HEK293T (cell line): Measurements from ENCODE around the gene MTRF1.

ENCODE experiments used
- CTCF ChIA-PET: fragments of 350-600 bp; formaldehyde crosslinking; extraction: SDS; loops from one replicate; lab custom pipeline; 2021; ENCODE audit warnings: antibody characterized with exemption, inconsistent platforms; lab: Yijun Ruan, JAX
- POLR2A ChIA-PET: fragments of 350-600 bp; formaldehyde crosslinking; extraction: SDS; loops from one replicate; lab custom pipeline; 2020; ENCODE audit warnings: antibody characterized with exemption, inconsistent platforms; lab: Yijun Ruan, JAX
- DNase-seq: peaks from one replicate; pipeline ENCODE4 v3.0.0; 2012; ENCODE audit warnings: mixed read lengths; ENCODE audit errors: extremely low spot score
- ARNT ChIP-seq: fragments of 450-650 bp; IDR thresholded peaks from 2 replicates; pipeline ENCODE4 v1.6.1; 2017; ENCODE audit warnings: mild to moderate bottlenecking
- BHLHE40 ChIP-seq: fragments of 450-650 bp; IDR thresholded peaks from 2 replicates; pipeline ENCODE4 v1.6.1; 2016; ENCODE audit warnings: mild to moderate bottlenecking, moderate library complexity, borderline replicate concordance
- CTBP1 ChIP-seq: fragments of 450-650 bp; IDR thresholded peaks from 2 replicates; pipeline ENCODE4 v1.6.1; 2016; ENCODE audit warnings: borderline replicate concordance
- ELF4 ChIP-seq: fragments of 450-650 bp; IDR thresholded peaks from 2 replicates; pipeline ENCODE4 v1.6.1; 2017; ENCODE audit warnings: antibody characterized with exemption
- FOXA1 ChIP-seq: fragments of 450-650 bp; IDR thresholded peaks from 2 replicates; pipeline ENCODE4 v1.6.1; 2016; ENCODE audit warnings: mild to moderate bottlenecking
- FOXK2 ChIP-seq: fragments of 450-650 bp; IDR thresholded peaks from 2 replicates; pipeline ENCODE4 v1.6.1; 2016; ENCODE audit warnings: mild to moderate bottlenecking
- FOXM1 ChIP-seq: fragments of 450-650 bp; IDR thresholded peaks from 2 replicates; pipeline ENCODE4 v1.6.1; 2017; ENCODE audit warnings: mild to moderate bottlenecking, borderline replicate concordance
- HDGF ChIP-seq: fragments of 450-650 bp; IDR thresholded peaks from 2 replicates; pipeline ENCODE4 v1.6.1; 2017; ENCODE audit warnings: antibody characterized with exemption, borderline replicate concordance
- L3MBTL2 ChIP-seq: fragments of 450-650 bp; conservative IDR thresholded peaks from 2 replicates; pipeline ENCODE4 v1.6.1; 2016; ENCODE audit warnings: mild to moderate bottlenecking
- LEF1 ChIP-seq: fragments of 450-650 bp; IDR thresholded peaks from 2 replicates; pipeline ENCODE4 v1.6.1; 2017; ENCODE audit warnings: mild to moderate bottlenecking, borderline replicate concordance
- NFRKB ChIP-seq: fragments of 450-650 bp; IDR thresholded peaks from 2 replicates; pipeline ENCODE4 v1.6.1; 2016; ENCODE audit warnings: mild to moderate bottlenecking, moderate library complexity
- PKNOX1 ChIP-seq: fragments of 450-650 bp; IDR thresholded peaks from 2 replicates; pipeline ENCODE4 v1.6.1; 2016
- SP1 ChIP-seq: fragments of 450-650 bp; IDR thresholded peaks from 2 replicates; pipeline ENCODE4 v1.6.1; 2017
- SUZ12 ChIP-seq: fragments of 450-650 bp; IDR thresholded peaks from 2 replicates; pipeline ENCODE4 v1.6.1; 2016; ENCODE audit warnings: mild to moderate bottlenecking
- TARDBP ChIP-seq: fragments of 450-650 bp; IDR thresholded peaks from 2 replicates; pipeline ENCODE4 v1.6.1; 2016
- ZNF384 ChIP-seq: fragments of 450-650 bp; IDR thresholded peaks from 2 replicates; pipeline ENCODE4 v1.6.1; 2016

MTRF1 gene

GRCh38 chr13:41213316-41213715 is 50.1 kb downstream of the MTRF1 start:
- POLR2A ChIA-PET, result no interaction called here
- TF ChIP-seq ARNT (no peak), FOXM1 (no peak), BHLHE40 (no peak), HDGF (no peak), SP1 (no peak), FOXK2 (no peak), SUZ12 (no peak), L3MBTL2 (no peak), TARDBP (no peak), ZNF384 (no peak), NFRKB (no peak)
- CTCF ChIA-PET, result no interaction called here
- no peak for DNase-seq

- POLR2A ChIA-PET, result no interaction called here
- TF ChIP-seq LEF1 (no peak), SUZ12 (no peak), FOXK2 (no peak), FOXA1 (no peak), SP1 (no peak), ARNT (no peak), HDGF (no peak), NFRKB (no peak)
- CTCF ChIA-PET, result no interaction called here
- DNase-seq, result no peak
Measured at GRCh38 chr13:41212881-41213280, 50.5 kb downstream of the MTRF1 start.

GRCh38 chr13:41211062-41211461 is 52.3 kb downstream of the MTRF1 start:
- POLR2A ChIA-PET, result no interaction called here
- CTCF ChIA-PET, result no interaction called here
- DNase-seq, result no peak
- TF ChIP-seq CTBP1, result no peak
- no peak for TF ChIP-seq ELF4
- no peak for TF ChIP-seq SUZ12
- TF ChIP-seq BHLHE40, result no peak
- TF ChIP-seq PKNOX1, result no peak
- TF ChIP-seq FOXA1, result no peak
- TF ChIP-seq FOXK2, result no peak
- TF ChIP-seq LEF1, result no peak
- TF ChIP-seq ARNT, result no peak
- TF ChIP-seq SP1, result no peak
- no peak for TF ChIP-seq HDGF

- CTCF ChIA-PET, result no interaction called here
Measured at GRCh38 chr13:41206467-41206866, 56.9 kb downstream of the MTRF1 start.

GRCh38 chr13:41203810-41204209 is 59.6 kb downstream of the MTRF1 start:
- DNase-seq, result no peak
- ChIA-PET POLR2A (interaction anchor here (0.8 kb wide), 1 partner anchor 144 kb away, joined by 3 read pairs; no protein-coding TSS in a partner anchor), CTCF (interaction anchor here (0.7 kb wide), 1 partner anchor 640 kb away, joined by 3 read pairs; no protein-coding TSS in a partner anchor)
- TF ChIP-seq FOXA1, result no peak
- no peak for TF ChIP-seq LEF1
- TF ChIP-seq ZNF384, result no peak
- TF ChIP-seq SUZ12, result no peak
- TF ChIP-seq FOXK2, result no peak
- TF ChIP-seq ARNT, result no peak
- TF ChIP-seq PKNOX1, result no peak
- no peak for TF ChIP-seq FOXM1
- TF ChIP-seq NFRKB, result no peak
- TF ChIP-seq HDGF, result no peak
- no peak for TF ChIP-seq CTBP1

More at GRCh38 chr13:41206467-41206866, 56.9 kb downstream of the MTRF1 start:
- DNase-seq, result no peak
- POLR2A ChIA-PET, result no interaction called here
- TF ChIP-seq L3MBTL2, result no peak
- no peak for TF ChIP-seq LEF1
- TF ChIP-seq CTBP1, result no peak

- TF ChIP-seq SP1, result no peak
- TF ChIP-seq BHLHE40, result no peak
- no peak for TF ChIP-seq TARDBP
- no peak for TF ChIP-seq ZNF384
- no peak for TF ChIP-seq PKNOX1
- TF ChIP-seq FOXA1, result no peak
- no peak for TF ChIP-seq FOXM1
- no peak for TF ChIP-seq CTBP1
- TF ChIP-seq L3MBTL2, result no peak
- no peak for TF ChIP-seq ELF4
- TF ChIP-seq NFRKB, result no peak
- TF ChIP-seq FOXK2, result no peak
- no peak for TF ChIP-seq HDGF
- no peak for DNase-seq
- ChIA-PET CTCF (no interaction called here), POLR2A (no interaction called here)
Measured at GRCh38 chr13:41200126-41200525, 63.2 kb downstream of the MTRF1 start.

- CTCF ChIA-PET, result no interaction called here
- POLR2A ChIA-PET, result no interaction called here
- no peak for TF ChIP-seq FOXM1
- no peak for TF ChIP-seq ARNT
- no peak for TF ChIP-seq ELF4
- no peak for TF ChIP-seq BHLHE40
- TF ChIP-seq SP1, result no peak
- no peak for TF ChIP-seq FOXA1
- no peak for TF ChIP-seq HDGF
- no peak for TF ChIP-seq L3MBTL2
- no peak for TF ChIP-seq SUZ12
- no peak for TF ChIP-seq LEF1
- no peak for TF ChIP-seq NFRKB
- TF ChIP-seq TARDBP, result no peak
- no peak for TF ChIP-seq PKNOX1
- no peak for TF ChIP-seq FOXK2
- TF ChIP-seq CTBP1, result no peak
- no peak for DNase-seq
Measured at GRCh38 chr13:41199526-41199925, 63.9 kb downstream of the MTRF1 start.
